ENCODE results near the gene LMO4.

The LMO4 gene

DNA sequence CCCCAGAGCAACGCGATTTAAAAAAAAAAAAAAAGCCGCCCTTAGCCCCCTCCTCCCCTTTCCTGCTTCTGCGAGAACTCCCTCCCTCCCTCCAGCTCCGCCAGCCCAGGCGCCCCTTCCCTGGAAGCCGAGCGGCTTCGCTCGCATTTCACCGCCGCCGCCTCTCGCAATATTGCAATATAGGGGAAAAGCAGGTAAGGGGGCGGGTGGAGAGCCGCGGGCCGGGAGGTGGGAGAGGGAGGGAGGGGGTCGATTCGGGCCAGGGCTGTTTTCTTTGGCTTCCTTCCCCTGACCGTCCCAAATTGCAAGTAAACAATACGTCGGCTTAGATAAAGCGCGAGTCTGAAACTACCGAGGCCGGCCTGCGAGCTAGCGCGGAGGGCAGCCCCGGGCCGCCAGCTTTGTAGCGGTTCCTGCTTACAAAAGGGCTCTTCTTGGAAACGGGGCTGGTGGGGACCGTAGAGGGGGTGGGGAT lies 408 bp downstream of the LMO4 start:
- DNase-seq, result peak; percentile 24 to 53

DNA sequence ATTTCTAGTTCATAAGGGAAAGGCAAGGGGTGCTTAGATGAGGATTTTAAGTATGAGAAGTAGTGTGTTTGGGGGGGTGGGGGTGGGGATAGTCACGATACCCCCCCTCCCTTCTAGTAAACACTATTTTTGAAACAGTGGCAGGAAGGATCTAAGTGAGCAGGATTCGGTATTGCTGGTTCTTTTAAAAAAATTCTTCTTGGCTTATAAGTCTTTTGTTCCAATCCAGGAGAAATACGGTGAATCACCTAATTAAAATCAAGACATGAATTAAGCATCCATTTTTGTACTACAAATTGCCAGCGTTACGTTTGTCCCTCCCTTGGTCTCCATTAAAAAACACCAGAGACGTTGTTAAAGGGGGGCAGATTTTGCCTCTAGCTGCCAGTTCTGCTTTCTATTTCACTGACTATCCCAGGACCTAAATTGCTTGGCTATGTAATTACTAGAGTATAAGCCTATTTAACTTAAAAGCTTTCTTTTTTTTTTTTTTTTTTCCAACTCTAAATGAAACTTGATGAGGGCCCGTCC lies 911 bp downstream of the LMO4 start:
- no peak for DNase-seq

DNA sequence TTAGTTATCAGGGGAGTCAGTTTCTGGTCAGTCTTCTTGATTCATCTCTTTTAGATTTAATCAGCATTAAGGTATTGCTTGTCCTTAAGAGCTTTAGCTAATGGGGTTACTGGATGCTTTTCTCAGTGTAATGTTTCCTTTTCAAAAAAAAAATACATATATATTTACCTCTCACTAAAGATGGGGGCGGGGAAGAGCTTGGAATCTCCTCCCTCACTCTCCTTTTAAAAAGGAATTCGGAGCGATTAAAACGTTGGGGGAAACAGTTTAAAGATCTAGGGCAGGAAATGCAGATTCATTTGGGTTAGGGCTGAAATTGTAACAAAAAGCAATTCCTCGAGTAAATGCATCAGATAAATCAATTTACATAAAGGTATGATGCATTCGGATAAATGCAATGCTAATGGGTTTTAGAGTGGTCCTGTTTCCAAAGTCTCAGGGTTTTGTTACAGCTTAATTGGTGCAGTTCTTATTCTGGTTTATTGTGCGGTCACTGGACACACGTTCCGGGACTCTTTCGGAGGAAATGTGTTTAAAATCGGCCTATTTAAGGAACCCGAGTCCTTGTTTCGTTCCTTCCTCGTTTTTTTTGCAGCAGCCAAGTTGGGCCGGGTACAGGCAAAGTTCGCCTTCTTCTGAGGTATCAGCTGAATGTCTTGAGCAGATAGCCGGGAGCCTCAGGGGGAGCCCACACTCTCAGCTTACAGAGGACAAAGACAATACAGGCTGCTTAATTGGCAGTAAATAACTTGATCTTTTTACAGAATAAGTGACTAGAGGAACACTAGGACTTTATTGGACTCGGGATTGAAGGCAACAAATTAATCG lies 1.6 kb downstream of the LMO4 start:
- DNase-seq, result no peak

DNA sequence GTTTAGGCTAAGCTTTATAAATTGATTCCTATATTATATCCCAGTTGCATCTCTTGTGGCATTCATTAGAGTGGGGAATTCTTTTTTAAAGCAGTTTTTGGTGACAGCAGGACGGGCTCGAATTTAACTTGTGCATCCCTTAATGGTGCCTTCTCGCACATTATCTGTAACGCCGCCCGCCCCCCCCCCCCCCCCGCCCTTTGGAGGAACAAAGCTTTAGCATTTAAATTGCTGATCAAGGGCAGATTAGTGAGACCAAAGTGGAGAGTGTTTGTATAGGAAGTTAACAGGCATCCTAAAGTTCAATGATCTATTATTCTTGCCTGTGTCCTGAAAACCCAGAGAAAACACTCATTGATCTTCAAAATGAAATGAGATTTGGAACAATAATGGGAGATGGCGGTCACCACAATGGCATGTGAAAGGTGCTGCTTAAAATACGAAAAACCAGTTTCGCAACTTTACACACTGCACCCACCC lies 2.2 kb downstream of the LMO4 start:
- DNase-seq, result no peak

DNA sequence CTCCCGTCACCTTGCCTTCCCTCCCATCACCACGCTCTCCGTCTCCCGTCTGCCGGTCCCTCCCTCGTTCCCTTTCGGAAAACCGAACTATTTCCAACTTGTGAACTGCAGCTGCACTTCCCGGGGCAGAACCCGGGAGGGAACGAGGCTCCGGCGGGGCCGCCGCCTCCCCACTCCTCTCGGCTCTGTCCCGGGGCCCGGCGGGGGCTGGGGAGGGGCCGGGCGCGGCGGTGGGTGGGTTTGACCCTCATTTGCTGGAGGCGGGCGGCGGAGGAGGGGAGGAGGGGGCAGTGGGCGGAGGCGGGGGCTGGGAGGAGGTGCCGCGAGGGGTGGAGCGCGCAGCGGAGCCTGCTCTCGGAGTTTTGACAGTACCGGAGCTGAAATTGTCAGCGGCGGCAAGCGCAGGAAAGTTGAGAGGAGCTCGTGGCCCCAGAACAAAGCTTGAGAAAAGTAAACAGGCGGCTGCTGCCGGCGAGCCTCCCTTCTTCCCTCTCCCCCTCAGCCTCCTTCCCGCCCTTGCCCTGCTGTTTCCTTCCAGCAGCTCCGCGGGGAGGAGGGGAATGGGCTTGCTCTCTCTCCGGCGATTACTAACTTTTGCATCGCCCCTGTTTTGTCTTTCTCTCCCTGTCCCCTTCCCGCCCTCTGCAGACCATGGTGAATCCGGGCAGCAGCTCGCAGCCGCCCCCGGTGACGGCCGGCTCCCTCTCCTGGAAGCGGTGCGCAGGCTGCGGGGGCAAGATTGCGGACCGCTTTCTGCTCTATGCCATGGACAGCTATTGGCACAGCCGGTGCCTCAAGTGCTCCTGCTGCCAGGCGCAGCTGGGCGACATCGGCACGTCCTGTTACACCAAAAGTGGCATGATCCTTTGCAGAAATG lies 2.9 kb downstream of the LMO4 start:
- peak in 1 of 2 experiments; percentile 13 for DNase-seq

DNA sequence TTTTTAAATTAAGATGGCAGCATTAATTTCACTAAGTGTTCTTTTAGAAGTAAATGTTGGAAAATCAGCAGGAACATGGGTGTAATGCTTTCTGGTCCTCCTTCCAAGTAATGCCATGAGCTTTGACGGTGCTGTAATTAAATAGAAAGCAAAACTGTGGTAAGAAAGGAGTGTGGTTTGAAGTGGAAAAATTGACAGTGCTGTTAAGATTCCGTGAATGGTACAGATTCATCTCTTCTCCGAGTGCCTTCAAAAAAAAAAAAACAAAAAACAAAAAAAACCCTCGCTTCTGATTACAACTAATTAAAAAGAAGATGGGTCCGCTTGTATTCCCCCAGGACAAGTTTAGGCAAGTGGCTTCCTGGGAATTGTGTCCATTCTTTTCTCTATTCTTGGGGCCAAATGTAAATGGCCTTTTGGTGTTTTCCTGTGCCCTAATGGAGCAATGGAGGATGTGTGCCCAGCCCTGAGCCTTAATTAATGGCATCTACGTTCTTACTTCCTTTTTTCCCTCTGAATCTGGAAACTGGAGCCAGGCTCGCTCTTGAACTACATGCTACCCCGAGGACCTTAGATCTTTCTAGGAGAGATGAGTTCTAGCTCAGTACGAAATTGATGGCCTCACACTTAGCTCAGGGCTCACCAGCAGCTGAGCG lies 5.1 kb downstream of the LMO4 start:
- DNase-seq, result no peak

DNA sequence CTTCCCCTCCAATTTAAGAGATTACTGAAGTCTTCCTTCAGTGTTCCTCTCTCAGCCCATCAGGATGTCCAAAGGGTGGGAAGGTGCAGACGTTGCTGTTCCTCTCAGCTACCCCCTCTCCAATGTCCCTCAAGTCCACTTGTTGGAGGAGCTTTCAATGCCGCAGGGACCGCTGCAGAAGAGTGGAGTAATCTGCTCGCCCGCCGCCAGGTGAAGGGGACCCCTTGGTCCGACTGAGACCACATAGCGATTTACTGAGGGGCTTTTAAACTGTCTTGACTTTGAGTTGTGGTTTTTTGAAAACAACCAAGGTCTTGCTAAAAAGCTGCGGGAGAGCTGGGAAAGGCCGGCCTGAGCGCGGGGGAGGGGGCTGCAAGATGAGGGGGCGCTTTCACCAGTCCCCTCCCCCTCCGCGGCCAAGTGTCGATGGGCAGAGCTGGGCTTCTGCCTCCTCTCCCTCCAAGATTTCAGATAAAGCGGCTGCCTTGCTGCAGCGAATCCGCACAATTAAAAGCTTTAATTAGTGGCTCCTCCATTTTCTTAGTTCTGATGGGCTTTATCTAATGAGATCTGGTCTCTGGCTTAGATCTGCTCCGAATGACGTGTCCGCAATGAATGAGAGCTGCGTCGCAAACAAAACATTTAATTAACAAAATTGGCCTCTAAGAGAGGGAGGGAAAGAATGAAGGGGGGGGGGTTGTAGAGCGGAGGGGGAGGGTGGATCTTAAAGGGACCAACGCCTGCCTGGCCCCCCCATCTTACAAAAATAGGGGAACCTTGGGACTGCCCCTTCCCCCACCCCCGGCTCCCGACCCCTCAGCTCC lies 5.9 kb downstream of the LMO4 start:
- DNase-seq, result no peak

DNA sequence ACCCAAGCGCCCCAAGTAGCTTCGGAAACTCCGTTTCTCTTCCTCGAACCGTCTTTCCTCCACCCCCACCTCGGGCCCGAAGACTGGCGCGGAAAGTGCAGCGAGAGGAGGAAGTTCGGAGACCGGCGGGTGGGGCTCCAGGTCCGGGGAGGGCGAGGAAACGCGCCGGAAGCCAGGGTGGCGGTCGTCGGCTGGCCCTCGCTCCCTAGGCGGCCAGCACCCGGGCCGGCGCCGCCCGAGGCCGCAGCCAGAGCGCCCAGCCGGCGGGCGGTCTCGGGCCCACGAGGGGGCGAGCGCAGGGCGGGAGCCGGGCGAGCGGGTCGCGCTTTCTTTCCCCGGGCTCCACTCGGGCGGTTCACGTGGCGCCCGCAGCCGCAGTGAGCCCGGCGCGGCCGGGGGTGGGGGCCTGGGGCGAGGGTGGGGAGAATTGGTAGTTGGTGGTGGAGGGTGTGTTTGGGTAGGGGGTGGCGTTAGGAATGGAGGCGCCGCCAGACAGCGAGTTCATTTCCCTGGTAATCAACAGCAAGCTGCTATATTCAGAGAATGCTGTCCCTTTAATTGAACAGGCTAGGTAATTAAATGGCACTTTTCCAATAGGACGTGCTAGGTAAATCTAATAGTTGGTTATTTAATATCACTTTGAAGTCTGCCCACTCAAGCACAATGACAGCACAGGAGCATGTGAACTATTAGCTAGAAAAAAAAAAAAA lies 6.7 kb downstream of the LMO4 start:
- peak in 1 of 2 experiments; percentile 24 for DNase-seq

DNA sequence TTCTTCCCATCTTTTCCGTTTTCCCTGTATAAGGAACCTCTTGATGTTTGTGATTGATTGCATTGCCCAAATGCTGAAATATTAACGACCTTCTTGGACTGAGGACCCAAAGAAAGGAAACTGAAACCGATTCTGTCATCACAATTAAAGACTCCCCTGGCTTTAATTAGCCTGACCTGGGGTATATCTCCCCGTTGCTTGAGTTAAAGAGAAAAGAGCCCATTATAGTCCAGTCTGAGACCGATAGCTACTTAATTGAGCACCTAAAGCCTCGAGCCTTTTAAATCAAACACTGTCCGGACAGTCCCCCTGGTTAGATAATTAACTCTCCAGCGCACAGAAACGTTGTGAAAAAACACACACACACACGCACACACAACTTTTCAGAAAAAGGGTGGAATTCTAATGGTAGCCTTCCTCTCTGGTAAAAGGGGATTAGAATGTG lies 8.0 kb downstream of the LMO4 start:
- no peak for DNase-seq

DNA sequence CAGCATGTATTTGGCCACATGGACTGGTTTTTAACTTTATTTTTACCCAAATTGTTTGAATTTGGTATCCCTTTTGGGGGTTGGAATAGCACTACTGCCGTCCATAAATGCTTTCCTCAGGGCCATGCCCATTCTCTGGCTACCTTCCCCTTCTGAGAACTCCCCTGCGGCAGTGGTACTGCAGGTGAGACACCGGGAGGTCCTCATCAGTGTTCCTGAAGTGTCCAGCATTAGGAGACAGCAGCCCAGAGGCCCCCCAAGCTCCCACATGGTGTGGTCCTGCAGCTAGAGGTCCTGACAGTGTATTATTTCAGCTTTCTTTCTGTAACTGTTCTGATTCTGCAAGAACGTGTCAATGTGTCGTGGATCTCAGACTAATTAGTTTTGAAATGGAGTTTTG lies 8.9 kb downstream of the LMO4 start:
- no peak for DNase-seq

DNA sequence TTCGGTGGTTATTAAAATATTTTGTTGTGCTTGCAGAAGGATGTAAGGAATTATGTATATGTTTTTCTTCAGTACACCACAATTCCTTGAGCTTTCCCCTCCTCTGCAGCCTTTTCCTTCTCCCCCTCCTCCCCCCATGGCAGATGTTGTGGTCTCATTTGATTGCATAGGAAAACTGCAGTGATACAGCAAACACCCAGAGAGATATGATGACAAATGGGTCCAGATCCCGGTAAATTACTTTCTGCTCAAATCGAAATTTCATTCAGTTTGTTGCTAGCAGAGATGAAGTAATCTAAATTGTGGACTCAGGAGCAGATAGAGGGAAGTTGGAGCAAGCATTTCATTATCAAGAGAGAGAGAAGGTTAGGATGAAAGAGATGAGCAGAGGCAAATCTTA lies 9.9 kb downstream of the LMO4 start:
- no peak for DNase-seq

DNA sequence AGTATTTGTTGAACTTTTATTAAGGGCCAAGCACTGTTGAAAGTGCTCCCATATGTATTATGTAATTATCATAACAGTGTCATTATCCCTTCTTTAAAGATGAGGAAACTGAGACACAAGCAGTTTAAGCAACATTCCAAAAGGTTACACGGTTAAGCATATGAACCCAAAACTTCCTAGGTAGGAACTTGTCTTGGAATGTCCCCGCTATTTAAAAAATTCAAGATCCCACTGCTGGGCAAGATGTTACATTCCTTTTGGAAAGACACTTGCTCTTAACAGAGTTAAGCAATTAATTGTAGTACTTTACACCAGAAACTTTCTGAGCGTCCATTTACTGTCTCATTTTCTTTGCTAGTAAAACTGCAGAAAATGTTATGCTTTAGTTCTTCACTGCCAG lies 15.6 kb downstream of the LMO4 start:
- DNase-seq, result no peak

DNA sequence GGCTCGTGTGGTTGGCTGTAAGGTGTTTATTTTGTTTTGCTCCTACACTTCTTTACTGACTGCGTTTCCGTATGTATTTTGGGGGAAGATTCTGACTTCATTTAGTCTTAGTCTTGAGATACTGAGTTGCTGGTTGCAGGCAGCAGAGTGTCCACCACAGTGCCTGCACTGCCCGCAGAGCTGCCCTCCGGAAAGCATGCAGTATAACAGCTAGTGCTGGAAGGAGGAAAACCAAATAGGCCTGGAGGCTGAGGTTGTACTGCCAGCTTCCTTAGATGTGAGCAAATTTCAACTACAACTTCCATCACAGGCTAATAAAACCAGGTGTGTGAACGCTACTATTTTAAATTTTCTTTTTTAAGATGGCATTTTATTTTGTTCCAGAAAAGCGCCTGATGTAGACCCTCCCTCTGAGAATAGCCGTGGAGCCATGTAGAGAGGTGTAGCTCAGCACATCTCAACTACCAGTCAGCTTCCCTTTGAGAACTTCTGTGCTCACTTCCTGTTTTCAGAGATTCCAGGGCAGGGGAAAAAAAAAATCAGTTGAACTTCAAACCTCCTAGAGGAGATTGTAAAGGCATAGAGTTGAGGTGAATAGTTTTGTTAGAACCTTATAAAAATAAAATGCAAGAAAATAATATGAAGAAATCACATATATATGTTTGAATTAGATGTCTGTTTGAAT lies 17.6 kb downstream of the LMO4 start:
- no peak for DNase-seq

DNA sequence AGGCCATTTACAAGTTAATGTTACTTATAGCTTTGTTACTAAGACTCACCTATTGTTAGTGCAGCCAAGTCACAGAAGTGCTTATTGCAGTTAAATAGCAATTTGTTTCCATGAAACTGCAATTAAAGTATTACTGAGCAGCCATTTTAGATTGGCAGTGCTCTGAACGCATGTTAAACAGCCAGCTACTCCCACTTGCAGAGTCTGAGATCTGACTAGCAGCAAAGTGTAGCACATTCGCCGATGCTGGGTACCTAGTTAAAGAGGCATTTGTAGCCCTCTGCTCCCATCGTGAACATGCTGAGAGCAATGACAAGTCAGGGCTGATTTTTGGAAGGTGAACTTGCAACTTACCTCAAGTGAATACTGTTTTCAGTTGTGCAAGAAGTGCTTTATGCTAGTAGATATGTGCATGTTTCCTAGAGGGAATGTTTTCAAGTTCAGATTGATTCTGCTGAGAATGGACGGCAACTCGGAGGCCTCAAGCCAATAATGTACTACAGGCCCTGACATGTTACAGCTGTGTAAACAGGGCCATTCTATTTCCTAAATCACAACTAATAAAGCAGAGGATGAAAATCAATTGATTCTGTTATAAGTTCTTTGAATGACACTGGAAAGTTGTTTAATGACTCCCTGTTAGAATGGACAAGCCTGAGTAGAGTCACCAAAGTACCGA lies 19.8 kb downstream of the LMO4 start:
- DNase-seq, result no peak

DNA sequence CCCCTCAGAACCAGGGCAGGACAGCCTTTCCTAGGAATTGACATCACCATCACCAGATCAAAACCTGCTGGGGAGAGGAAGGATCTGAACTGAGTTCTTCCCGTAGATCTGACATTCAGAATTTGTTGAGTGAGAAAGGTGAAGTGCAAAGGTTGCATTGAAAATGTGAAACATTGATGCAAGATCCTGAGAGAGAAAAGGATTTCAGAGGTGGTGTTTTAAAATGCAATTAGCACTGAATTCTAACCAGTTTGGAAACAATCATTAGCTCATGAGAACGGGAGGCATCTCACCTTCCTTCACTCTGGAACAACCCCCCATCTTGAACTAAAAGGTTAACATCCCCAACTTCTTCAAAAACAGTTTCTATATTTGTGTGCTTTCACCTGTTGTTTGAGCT lies 20.4 kb downstream of the LMO4 start:
- DNase-seq, result no peak

DNA sequence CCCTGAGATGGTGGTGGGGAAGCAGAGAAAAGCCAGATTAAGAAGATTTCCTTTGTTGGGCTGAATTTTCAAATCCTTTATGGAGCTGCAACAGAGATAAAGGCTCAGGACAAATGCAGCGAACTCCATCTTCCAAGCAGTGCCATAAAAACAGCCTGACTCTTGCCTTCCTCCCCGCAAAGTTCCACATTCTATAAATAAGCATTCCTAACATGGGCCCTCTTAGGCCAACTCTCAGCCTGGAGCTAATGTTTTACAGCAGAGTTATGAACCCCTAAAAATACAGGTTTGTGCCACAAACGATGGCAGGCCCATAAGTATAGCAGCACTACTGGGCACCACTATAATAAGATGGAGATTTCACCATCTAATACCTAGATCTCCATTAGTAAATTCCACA lies 27.2 kb downstream of the LMO4 start:
- no peak for DNase-seq

DNA sequence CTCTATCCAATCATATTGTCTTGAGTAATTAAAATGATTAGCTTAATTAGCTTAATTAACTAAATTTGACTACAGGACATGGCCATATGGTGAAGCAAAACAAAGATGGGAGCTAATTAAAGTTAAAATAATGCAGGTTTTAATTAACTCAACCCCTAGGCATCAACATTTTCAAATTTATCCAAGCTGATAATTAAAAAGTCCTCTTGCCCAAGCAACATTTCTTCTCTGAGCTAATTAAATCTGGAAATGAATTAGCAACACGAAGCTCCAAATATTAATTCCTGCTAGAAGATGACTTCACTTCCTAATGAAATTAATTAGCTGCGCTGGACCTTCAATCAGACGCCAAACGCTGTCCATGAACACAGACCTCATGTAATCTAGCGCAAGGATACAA lies 27.9 kb downstream of the LMO4 start:
- DNase-seq, result no peak

DNA sequence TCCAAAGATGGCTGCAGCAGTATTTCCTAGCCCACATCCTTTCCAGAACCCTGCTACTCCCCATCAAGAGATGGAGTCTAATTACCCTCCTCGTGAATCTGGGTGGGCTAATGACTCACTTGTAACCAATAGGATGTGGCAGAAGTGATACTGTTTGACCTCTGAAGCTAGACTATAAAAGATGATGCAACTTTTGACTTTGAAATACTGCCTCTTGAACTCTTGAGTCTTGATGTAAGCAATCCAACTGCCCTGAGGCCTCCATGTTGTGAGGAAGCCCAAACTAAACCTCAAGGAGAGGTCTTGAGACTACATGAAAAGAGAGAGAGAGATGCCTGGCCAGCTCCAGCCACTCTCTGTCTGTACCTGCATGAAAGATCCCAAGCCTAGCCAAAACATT lies 29.5 kb downstream of the LMO4 start:
- no peak for DNase-seq

DNA sequence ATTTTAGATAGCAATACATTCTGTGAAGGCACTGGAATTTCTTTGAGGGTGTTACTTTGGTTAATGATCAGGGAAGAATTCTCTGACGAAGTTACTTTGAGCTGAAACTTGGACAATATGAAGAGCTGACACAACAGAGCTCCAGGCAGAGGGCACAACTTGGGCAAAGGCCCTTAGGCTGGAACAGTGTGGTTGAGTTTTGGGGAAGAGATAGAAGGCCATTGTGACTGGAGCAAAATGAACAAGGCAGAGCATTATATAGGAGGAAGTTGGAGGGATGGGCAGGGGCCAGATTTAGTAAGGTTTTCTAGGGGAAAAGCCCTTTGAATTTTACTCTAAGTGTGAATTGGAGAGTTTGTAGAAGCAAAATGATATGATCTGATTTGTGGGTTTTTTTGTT lies 30.9 kb downstream of the LMO4 start:
- DNase-seq, result no peak

Data from NCI-H187 (cell line).